Germinal center (tissue), 1 donor: Measurements from ENCODE around the gene MAS1.
"Not testable (repeated sequence)": the region's sequence is repeated elsewhere in the genome, so short reads cannot be mapped to it uniquely, and the experiment has no call there.

ENCODE experiments used
- DNase-seq: peaks from one replicate; pipeline ENCODE4 v3.0.0; 2012; ENCODE audit warnings: mixed read lengths, low spot score

MAS1 gene

DNA sequence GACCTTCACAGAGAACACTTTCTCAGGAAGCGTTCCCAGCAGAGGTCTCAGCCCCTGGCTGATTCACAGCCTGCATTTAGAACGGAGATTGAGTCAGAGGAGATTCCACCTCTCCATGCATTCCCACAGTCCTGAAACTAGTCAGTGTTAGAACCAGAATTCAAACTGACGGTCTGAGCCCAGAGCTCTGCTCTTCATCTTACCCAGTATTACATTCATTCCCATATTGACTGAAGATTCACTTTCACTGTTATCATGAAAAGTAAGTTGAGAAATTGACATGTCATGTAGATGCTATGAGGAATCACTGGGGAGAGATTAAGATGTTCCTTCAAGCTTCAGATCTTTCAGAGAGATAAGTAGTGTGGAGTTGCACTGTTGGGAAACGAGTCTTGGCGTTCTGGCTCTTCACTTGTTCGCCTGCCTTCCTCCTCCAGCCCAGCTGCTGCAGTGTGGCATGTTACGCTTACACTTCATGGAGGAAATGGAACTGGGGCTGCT is 28.3 kb downstream of the MAS1 start:
- DNase-seq, result no peak

DNA sequence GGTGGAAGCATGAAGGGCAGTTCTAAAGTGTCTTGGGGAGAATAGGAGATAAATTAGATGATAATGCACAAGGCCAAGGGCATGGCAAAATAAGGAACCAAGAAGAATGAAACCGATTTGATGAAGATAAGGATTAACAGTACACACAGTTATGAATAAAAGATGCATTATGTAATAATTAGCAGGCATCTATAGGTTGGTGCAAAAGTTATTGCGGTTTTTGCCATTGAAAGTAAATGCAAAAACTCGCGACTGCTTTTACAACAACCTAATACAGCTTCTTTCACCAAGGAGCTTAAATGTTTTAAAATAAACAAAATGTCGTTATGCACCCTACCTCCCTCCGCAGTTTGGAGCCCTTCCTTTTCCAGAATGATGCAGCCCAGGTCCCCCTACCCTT is 29.0 kb downstream of the MAS1 start:
- DNase-seq, result no peak

DNA sequence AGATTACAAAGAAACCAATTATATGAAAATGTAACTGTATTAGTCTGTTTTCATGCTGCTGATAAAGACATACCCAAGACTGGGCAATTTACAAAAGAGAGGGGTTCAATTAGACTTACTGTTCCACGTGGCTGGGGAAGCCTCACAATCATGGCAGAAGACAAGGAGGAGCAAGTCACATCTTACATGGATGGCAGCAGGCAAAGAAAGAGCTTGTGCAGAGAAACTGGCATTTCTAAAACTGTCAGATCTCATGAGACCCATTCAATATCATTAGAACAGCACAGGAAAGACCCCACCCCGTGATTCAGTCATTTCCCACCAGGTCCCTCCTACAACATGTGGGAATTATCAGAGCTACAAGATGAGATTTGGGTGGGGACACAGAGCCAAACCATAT is 33.4 kb downstream of the MAS1 start:
- not testable (repeated sequence) for DNase-seq

GRCh38 chr6:159926542-159927203 is 35.9 kb downstream of the MAS1 start:
- no peak for DNase-seq

DNA sequence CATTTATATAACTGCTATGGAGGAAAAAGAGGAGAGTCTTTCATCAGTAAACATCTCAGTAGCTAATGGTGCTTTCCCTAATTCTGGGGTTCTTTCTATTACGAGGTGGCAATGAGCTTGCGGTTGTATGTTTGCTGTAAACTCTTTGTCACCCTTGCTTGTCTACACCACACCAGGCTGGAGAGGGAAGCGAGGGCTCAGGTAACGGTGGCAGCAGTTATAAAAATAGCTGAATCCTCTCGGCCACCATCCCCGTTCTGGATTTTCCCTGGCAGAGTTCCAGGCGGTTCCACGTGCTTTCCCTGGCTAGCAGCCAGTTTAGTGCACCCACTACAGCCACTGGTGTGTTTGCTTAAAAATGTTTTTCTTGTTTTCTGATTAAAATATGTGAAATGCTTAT is 39.0 kb downstream of the MAS1 start:
- no peak for DNase-seq

- no peak for DNase-seq
Measured at GRCh38 chr6:159931112-159931511, 40.3 kb downstream of the MAS1 start.

GRCh38 chr6:159931846-159932245 is 41.1 kb downstream of the MAS1 start:
- no peak for DNase-seq

GRCh38 chr6:159933077-159933476 is 42.3 kb downstream of the MAS1 start:
- DNase-seq, result no peak

DNA sequence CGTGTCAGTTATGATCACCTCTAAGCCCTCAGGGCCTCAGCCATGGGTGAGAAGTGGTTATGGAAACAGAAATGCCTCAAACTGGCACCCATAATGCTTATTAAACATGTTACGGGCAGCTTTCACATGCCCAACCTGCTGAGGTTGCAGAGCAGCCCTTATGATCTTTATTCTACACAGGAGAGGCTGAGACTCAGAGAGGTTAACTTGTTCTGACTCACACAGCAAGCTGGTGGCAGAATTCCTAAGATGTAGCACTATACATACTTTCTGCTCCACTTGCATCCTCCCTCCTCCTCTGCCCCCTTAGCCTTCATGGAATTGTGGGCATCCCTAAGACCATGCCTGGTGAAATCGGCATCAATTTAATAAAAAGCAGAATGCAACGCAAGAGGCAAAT is 43.4 kb downstream of the MAS1 start:
- no peak for DNase-seq

DNA sequence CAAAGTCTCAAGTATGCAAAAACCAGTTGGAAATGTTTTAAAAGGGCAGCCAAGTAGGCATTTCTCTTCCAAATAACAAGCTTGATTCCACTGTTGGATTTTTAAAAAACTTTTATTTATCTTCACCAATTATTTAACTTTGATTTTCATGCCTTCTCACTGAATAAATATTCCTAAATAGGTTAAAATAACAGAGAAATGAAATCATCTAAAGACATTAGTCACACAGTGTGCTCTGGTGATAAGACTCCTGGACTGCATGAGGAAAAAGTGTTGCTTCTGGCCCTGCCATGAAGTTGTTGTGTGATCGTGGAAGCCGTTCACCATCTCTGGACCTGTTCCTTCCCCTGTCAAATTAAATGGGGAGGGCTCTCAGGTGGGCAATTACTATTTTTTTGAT is 44.3 kb downstream of the MAS1 start:
- no peak for DNase-seq

DNA sequence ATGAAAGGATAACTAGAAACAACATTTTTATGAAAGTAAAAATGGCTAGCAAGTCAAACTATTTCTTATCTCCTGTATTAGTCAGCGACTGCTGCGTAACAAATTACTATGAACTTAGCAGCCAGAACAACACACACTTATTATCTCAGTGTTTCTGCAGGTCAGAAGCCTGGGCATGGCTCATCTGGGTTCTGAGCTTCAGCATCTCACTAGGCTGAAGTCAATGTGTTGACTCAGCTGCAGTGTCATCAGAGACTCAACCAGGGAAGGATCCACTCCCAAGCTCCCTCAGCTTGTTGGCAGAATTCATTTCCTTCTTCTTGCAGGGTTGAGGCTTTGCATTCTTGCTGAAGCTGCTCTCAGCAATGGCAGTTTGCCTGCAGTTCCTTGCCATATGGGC is 44.8 kb downstream of the MAS1 start:
- no peak for DNase-seq

GRCh38 chr6:159939591-159940016 is 48.8 kb downstream of the MAS1 start:
- no peak for DNase-seq
